NCI-H1105 treated with DMSO at 0.1 percent for 48 hours (cell line): ENCODE data around the gene UROD.
"Not testable (repeated sequence)": the region's sequence is repeated elsewhere in the genome, so short reads cannot be mapped to it uniquely, and the experiment has no call there.

Experiments used
- DNase-seq: peaks from one replicate; lab custom pipeline; 2025; lab: John Stamatoyannopoulos, UW

The UROD gene

DNA sequence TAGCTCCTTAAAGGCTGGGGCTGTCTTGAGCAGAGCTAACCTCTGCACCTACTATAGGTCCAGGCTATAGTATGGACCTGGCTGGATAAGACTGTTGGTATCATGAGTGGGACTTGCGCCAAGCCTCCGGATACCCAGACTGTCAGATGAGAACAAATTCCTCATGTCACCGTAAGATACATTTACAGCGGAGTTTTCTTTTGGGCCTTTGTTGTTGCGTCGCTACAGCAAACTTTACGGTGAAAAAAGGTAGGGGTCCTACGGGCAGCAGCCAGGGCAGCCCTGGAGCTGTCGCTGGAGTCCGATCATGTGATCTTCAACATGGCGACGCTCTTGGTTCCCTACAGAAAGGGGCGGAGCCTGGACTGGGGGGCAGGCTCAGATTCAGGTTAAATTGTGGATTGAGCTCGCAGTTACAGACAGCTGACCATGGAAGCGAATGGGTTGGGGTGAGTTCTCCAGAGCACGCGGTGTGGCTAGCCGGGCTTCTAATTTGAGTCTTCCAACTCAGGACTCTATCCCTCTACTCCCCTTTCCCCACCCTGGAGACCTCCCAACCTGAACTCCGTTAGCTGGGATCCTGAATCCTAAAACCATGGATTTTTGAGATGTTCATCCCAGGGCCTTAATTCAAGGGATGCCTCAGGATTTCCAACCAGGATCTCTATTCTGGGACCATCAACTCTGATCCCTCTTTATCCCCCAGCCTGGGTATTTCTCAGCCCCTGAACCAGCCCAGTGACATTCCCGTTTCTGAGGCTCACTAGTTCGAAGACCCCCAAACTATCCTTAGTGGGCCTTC is at the start of gene UROD:
UROD (plus strand) TSS at position 418 of the 802 bp plus-strand sequence; CDS start at position 430, 12 bp downstream.
- peak; percentile 97 for DNase-seq

DNA sequence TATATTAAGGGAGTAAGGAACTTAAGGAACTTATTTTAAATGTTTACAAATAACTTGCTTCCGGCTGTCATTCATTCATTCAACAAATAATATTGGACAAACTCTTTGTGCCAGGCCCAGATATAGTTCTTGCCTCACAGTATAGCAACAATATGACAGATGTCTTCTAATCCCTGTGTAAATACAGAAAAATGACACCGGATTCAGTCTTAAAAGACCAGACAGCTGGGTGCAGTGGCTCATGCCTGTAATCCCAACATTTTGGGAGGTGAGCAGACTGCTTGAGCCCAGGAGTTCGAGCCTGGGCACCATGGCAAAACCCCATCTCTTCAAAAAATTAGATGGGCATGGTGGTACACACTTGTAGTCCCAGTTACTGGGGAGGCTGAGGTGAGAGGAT is 49.3 kb upstream of the UROD start:
- no peak for DNase-seq

GRCh38 chr1:44964396-44964795 is 47.7 kb upstream of the UROD start:
- DNase-seq = no peak

GRCh38 chr1:44970317-44970716 is 41.7 kb upstream of the UROD start:
- DNase-seq = no peak

DNA sequence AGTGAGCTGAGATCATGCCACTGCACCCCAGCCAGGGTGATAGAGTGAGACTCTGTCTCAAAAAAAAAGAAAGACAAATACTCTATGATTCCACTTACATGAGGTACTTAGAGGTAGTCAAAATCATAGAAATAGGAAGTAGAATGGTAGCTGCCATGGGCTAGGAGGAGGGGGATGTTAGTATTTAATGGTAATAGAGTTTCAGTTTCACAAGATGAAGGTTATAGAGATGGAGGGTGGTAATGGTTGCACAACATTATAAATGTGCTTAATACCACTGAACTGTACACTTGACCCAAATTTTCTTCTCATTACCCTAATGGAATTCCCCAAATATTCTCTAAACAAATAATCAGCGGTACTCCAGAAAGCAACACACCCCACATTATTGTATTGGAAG is 38.4 kb upstream of the UROD start:
- no peak for DNase-seq

DNA sequence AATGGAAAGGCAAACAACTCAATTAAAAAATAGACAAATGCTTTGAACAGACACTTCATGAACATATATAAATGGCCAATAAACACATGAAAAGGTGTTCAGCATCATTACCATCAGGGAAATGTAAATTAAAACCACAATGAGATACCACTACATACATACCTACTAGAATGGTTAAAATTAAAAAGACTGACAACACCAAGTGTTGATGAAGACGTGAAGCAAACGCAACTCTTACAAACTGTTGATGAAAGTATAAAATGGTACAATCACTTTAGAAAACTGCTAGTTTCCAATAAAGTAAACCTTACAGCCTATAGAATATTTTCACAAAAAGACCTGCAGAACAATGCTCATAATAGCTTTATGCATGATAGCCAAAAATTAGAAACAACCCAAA is 35.8 kb upstream of the UROD start:
- DNase-seq = no peak

DNA sequence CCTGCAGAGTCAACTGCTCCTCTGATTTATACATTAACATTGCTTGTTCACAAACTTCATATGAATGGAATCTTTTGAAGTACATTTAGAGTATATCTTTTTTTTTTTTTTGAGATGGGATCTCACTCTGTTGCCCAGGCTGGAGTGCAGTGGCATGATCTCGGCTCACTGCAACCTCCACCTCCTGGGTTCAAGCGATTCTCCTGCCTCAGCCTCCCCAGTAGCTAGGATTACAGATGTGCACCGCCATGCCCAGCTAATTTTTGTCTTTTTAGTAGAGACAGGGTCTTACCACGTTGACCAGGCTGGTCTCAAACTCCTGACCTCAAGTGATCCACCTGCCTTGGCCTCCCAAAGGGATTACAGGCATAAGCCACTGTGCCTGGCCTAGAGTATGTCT is 34.7 kb upstream of the UROD start:
- DNase-seq = not testable (repeated sequence)

DNA sequence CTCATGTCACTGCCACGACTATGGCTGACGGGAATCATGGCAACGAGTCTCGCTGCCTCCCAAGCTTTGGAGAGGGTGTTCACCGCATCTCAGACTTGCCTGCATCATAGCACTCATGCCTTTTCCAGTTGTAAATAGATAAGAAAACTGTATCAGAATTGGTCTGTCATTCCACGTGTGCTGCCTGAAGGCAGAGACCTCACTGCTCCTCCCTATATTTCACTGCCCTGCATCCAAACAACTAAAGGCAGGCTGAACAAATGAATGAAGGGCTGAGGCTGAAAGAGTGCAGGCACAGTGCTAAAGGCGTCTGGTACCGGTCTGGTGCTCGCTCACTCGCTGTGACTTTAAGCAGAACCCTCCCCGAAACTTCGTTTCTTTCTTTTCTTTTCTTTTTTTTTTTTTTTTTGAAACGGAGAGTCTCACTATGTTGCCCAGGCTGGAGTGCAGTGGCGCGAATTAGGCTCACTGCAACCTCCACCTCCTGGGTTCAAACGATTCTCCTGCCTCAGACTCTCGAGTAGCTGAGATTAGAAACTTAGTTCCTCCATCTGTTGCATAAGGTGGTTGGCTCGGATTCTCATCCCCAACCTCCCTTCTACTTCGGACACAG is 26.2 kb upstream of the UROD start:
- no peak for DNase-seq

DNA sequence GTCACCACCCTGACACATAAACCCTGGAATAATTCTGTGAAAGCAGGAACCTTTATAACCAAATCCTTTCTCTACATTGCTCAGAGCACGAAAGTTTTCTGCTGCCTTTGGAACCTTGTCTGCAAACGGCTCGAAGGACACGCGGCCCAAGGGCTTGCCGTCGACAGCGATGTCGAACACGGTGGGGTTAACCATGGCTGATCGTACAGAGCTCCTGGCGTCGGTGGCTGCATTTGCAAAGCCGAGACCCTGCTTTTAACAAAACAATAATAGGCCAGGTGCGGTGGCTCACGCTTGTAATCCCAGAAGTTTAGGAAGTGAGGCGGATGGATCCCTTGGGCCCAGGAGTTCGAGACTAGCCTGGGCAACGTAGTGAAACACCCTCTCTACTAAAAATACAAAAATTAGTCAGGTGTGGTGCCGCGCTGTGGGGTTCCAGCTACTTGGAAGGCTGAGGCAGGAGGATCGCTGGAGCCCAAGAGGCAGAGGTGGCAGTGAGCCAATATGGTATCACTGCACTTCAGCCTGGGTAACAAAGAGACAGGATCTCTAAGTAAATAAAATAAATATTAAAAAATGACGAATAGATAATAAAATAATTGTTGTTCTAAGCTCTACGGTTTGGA is 23.4 kb upstream of the UROD start:
- peak; percentile 8 for DNase-seq

DNA sequence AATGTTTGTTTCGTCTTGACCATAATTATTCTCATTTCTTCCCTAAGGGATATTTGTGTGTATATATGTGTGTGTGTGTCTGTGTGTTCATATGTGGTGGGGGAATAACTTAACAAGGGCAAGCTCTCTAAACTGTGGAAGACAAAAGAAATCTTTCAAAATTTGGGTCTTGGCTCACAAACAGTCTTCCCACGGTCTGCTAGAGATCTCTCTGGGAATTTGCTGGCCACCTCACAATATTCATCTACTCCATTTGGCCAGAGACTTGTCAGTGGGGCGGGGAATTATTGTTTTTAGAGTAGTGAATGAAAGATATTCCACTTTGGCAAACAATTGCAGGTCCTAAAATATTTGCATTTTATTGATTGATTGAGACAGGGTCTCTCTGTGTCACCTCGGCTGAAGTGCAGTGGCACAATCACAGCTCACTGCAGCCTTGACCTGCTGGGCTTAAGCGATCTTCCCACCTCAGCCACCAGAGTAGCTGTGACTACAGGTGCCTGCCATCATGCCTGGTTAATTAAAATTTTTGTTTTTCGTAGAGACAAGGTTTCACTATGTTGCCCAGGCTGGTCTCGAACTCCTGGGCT is 17.6 kb upstream of the UROD start:
- no peak for DNase-seq

DNA sequence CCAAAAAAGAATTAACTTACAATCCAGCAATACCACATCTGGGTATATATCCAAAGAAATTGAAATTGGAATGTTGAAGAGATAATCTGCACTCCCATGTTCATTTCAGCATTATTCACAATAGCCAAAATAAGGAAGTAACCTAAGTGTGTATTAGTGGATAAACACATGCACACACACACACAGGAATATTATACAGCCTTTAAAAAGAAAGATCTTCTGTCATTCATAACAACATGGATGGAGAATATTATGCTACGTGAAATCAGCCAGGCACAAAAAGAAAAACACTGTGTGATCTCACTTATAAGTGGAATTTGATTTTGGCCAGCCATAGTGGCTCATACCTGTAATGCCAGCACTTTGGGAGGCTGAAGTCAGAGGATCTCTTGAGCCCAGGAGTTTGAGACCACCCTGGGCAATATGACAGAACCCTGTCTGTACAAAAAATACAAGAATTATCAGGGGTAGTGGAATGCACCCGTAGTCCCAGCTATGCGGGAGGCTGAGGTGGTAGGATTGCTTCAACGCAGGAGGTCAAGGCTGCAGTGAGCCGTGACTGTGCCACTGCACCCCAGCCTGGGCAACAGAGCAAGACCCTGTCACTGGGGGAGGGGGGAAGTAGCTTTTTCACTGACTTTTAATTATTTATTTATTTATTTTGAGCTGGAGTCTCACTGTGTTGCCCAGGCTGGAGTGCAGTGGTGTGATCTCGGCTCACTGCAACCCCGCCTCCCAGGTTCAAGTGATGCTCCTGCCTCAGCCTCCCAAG is 16.4 kb upstream of the UROD start:
- DNase-seq = no peak

DNA sequence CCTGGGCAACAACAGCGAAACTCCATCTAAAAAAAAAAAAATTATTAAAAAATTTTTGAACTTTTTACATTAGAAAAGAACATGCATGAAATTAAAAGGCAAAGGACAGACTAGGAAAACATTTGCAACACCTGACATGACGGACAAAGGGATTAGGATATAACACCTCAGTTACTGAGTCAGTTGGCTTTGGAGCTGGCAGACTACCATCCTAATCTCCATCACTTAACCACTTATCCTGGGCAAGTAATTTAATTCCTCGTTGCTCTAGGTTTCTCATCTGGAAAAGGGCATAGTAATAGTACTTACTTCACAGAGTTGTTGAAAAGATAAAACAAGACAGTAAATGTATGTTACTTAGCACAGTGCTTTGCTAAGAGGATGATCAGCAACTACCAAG is 12.8 kb upstream of the UROD start:
- DNase-seq = no peak

DNA sequence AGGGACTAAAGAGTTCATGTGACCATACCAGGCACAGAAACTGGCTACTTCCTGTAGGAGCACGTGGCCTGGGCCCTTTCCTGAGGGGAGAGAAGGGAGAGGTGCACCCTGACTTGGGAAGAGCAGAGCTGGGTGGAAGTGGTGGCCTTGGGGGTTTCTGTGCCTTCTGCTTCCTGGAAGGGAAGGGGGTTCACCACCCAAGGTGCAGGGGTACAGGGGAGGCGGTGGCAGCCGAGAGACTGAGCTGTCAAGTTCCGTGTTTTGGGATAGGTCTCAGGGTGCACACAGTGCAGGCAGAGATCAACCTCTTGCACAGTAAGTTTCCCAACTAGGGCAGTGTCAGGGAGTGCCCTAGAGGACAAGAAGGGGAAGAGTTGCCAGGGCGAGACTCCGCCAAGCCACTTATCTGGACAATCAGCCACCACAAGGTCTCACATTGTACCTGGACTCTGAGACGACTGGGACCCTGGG is 11.0 kb upstream of the UROD start:
- no peak for DNase-seq

- DNase-seq = not testable (repeated sequence)
Measured at GRCh38 chr1:45001576-45001975, 10.5 kb upstream of the UROD start.

GRCh38 chr1:45002650-45003645 is 9.1 kb upstream of the UROD start:
- no peak for DNase-seq

DNA sequence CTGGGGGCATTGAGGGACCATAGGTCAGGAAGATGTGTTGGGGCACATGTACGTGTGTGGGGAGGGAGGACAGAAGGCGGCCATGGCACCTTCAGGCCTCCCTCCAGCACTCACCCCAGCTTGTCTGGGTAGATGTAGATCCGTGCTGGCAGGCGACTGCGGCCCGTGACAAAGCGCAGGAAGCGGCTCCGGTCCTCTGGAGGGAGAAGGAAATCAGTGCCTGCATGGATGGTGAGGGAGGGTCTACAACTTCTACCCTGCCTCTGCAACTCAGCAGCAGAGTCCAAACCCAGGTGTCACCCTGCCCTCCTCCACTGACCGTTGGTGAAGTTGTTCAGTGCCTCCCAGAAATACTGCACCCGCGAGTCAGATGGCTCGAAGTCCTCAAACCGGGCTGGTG is 8.3 kb upstream of the UROD start:
- DNase-seq = no peak

DNA sequence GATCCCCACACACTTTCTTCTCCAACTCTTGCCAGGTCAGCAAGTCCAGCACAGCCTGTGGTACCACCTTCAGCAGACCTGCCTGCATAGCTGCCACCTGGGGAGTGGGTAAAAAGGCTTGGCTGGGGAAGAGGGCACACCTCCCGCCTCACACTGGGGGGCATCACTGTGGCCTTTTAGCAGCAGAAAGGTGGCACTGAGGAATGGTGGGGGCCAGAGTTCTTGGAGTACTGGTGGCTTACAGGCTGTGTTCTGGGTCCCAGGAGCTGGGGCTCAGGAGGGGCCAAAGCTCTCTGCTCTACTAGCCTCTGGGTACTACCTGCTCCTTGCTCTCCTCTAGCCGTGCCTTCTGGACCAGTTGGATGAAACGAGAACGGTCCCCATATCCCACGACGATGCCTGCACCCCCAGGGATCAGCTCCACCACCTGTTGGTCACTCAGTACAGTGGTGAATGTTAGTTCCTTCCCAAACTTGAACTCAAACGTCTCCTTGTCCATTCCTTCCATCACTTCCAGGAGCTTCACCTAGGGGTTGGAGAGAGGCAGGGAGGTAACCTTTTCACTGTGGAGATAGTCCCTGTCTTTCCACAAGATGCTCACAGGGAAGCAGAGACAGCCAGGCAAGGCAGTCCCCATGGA is 7.7 kb upstream of the UROD start:
- DNase-seq = no peak

DNA sequence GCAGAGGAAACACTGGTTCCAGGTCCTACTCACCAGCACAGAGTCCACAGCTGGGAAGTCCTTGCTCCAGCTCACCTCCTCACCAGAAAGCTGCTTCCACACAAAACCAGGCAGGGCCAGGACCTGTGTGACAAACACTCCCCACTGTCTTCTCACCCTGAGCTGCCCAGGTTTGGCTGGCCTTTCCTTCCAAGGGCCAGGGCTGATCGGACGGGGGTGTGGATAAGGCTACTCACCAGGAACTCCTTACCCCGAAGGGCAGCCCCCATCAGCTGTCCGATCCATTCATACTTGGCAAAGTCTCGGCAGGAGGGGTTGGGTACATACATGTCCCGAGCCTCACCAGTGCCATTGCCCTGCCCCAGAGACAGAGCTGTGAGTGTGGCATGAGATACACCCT is 6.3 kb upstream of the UROD start:
- no peak for DNase-seq

- DNase-seq = no peak
Measured at GRCh38 chr1:45007311-45007710, 4.7 kb upstream of the UROD start.

DNA sequence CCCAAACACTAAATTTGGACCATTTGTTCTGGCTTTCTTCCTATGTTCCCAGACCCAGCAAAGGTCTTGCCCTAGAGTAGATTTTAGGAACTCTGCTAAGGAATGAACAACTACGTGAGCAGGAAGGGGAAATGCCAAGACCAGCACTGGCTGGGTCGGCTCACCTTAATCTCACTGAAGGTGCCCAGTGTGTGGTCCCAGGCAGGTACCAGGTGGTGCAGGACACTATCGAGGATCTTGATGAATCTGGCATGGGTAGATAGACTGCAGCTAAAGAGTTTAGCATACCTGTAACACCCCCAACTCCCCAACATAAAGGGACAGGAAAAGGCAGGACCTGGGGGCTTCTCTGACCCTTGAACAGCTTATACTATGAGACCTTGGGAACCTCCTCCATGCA is 4.0 kb upstream of the UROD start:
- DNase-seq = no peak
